NCI-H226 (cell line): ENCODE measurements around the gene TMEM120B.
"Not testable (repeated sequence)": the region's sequence is repeated elsewhere in the genome, so short reads cannot be mapped to it uniquely, and the experiment has no call there.

ENCODE experiments used
- DNase-seq: peaks from one replicate; pipeline ENCODE4 v3.0.0-alpha.2; 2015

Gene TMEM120B

GRCh38 chr12:121712461-121713256, at the start of gene TMEM120B:
Gene TMEM120B (plus strand): TSS chr12:121712752. CDS start chr12:121712896, 144 bp downstream.
- peak; percentile 42 for DNase-seq

GRCh38 chr12:121663610-121663929, 49.0 kb upstream of the TMEM120B start:
- DNase-seq: no peak

- DNase-seq: peak; percentile 14
Measured at GRCh38 chr12:121666829-121667228, 45.7 kb upstream of the TMEM120B start.

DNA sequence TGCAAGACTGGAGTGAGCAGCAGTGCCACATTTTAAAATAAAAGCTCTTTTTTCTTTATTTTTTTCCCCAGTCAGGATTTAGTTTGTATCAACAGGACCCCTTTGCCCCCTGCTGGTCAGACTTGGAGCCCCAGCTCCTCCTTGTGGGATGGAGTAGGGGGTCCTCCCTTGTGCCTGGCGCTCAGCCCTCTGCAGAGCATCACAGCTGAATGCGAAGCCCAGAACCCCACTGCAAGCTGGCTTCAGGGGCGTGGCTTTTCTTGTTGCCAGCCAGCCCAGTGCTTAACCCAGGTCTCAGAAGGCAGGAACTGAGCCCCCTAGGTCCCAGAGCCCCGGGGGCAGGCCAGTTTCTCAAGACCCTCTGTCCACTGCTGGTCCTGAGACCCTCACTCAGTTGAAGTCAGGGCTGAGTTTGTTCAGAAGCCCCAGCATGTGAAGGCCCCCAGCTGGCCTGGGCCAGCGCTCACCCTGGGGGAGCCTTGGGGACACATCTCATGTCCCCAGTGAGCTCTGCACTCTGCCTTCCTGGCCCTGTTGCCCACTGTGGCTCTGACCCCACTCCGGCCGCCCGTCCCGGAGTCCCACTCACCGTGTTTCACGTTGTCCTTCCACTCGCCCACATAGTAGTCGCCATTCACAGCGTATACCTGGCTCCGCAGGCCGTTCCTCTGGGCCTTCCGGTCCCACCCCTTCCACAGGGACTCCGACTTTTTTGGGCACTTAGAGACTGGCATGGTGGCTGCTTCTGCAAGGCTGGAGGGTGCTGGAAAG, 43.6 kb upstream of the TMEM120B start:
- DNase-seq: no peak

- no peak for DNase-seq
Measured at GRCh38 chr12:121669521-121669900, 43.0 kb upstream of the TMEM120B start, which contains the start of gene MORN3. Gene MORN3 (minus strand): TSS chr12:121669654. CDS start chr12:121669483, 171 bp downstream.

DNA sequence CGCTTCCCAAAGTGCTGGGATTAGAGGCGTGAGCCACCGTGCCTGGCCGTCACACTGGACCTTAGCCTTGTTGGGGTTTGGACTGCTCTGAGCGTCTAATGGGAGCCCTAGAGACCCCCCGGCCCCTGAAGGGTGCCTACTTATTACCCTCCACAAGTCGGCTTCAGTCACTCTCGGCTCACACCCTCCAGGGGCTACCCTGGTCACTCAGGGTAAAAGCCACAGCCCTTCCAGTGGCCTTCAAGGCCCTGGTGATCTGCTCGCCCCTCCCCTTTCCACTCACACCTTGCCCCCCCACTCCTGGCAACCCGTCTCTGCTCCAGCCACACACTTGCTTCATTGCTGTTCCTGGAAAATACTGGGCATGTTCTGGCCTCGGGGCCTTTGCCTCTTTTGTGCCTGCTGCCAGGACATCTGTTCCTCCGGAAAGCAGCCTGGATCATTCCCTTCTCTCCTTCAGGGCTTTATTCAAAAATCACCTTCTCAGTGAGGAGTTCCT, 39.5 kb upstream of the TMEM120B start:
- DNase-seq: no peak

- no peak for DNase-seq
Measured at GRCh38 chr12:121676190-121676589, 36.4 kb upstream of the TMEM120B start.

- no peak for DNase-seq
Measured at GRCh38 chr12:121678305-121678704, 34.2 kb upstream of the TMEM120B start.

DNA sequence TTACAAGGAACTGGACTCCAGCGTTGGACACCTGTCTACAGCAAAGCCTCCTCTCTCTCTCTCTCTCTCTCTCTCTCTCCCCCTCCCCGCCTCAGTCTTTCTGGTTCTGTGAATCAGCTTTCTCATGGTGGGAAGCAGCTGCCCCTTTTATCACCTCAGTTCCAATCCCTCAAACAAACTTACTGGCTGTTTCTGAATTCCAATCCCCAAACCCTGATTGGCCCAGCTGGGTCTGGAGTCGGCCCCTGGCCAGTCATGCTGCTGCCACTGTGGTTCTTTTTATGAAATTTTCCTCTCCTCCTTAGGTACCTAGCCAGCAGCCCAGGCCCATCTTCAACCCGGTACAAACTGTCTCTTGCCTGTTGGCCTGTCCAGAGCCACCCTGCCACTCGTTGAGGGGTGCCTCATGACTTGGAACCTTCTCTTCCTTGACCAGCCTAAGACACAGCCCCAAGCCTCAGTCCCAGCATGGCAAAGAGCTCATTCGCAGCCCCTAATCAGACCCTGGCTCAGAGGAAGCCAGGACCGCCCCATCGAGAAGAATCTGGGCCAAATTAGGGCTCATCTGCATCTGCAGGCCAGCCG, 33.7 kb upstream of the TMEM120B start:
- no peak for DNase-seq

DNA sequence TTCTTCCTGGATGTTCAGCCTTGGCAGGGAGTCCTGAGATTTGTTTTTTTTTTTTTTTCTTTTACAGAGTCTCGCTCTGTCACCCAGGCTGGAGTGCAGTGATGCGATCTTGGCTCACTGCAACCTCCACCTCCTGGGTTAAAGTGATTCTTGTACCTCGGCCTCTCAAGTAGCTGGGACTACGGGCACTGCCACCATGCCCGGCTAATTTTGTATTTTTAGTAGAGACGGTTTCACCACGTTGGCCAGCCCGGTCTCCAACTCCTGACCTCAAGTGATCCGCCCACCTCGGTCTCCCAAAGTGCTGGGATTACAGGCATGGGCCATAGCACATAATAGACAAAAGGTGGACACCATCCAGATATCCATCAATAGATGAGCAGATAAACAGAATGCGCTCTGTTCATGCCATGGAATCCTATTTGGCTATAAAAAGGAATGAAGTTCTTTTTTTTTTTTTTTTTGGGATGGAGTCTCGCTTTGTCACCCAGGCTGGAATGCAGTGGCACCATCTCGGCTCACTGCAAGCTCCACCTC, 32.8 kb upstream of the TMEM120B start:
- DNase-seq: not testable (repeated sequence)

GRCh38 chr12:121688966-121689365, 23.6 kb upstream of the TMEM120B start:
- DNase-seq: no peak

GRCh38 chr12:121689430-121689829, 23.1 kb upstream of the TMEM120B start:
- no peak for DNase-seq

GRCh38 chr12:121692744-121693143, 19.8 kb upstream of the TMEM120B start:
- not testable (repeated sequence) for DNase-seq

DNA sequence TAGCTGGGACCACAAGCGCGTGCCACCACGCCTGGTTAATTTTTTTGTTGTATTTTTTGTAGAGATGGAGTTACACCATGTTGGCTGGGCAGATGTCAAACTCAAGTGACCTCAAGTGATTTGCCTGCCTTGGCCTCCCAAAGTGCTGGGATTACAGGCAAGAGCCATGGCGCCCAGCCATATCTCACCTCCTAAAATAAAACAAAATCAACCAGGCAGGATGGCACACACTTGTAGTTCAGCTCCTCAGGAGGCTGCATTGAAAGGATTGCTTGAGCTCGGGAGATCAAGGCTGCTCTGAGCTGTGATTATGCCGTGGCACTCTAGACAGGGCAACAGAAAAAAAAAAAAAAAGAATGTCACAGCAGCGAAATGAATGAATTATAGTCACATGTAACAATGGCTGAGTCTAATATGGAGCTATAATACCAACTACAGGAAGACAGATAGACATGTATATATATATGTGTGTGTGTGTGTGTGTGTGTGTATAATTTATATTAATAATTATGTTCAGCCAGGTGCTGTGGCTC, 19.3 kb upstream of the TMEM120B start:
- DNase-seq: no peak

- no peak for DNase-seq
Measured at GRCh38 chr12:121697093-121697698, 15.4 kb upstream of the TMEM120B start.

DNA sequence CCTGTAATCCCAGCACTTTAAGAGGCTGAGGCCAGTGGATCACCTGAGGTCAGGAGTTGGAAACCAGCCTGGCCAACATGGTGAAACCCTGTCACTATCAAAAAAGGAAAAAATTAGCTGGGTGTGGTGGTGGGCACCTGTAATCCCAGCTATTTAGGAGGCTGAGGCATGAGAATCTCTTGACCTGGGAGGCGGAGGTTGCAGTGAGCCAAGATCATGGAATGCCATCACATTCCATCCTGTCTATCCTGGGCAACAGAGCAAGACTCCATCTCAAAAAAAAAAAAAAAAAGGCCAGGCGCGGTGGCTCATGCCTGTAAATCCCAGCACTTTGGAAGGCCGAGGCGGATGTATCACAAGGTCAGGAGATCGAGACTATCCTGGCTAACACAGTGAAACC, 14.7 kb upstream of the TMEM120B start:
- DNase-seq: not testable (repeated sequence)

GRCh38 chr12:121701667-121702277, 10.8 kb upstream of the TMEM120B start:
- DNase-seq: no peak

DNA sequence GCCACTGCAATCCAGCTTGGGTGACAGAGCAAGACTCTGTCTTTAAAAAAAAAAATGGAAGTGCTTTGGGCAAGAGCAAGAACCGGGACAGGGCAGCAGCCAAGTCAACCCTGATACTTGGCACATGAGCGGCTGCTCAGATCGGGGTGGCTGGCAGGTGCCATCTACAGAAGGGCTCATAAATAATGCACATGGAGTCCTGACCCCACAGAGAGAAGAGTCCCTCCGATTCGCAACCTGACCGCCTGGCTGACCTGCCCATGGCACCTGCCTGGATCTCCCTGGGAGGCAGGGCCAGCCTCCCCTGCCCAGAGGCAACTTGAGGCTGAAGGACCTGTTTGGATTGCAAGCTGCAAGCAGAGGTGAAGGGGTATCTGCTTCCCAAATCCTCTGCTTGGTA, 9.6 kb upstream of the TMEM120B start:
- DNase-seq: no peak

- DNase-seq: no peak
Measured at GRCh38 chr12:121705514-121705913, 7.0 kb upstream of the TMEM120B start.

GRCh38 chr12:121708313-121709063, 4.1 kb upstream of the TMEM120B start:
- DNase-seq: no peak

DNA sequence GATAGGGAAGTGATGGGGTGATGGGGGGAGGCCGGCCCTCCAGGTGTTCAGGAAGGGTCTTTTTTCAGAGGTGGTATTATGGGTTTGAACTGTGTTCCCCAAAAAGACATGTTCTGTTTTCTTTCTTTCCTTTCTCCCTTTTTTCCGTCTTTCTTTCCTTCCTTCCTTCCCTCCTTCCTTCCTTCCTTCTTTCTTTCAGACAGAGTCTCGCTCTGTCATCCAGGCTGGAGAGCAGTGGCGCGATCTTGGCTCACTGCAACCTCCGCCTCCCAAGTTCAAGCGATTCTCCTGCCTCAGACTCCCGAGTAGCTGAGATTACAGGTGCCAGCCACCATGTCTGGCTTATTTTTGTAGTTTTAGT, 3.5 kb upstream of the TMEM120B start:
- DNase-seq: not testable (repeated sequence)
